ENCODE data around the gene ELAVL1. TPM values are rescaled to one million over a fixed set of nuclear protein-coding genes. Genes with fewer than 3 reads are reported as not detected.

ELAVL1 gene
- total RNA-seq, 1 donor from 2014 or later: 122 TPM

GRCh38 chr19:7997809-7998480, 7.5 kb downstream of the ELAVL1 start:
- Mint-ChIP-seq H3K4me1 (ENCODE audit: low read depth, unreplicated experiment) (peaks cover 40% of the 10 kb centered on the region), H3K27me3 (ENCODE audit: unreplicated experiment) (peaks cover 8% of the 10 kb centered on the region), H3K36me3 (ENCODE audit: unreplicated experiment) (no peaks in the 10 kb centered on the region), H3K27ac (ENCODE audit: unreplicated experiment) (no peak overlapping the region), H3K4me3 (ENCODE audit: unreplicated experiment) (no peak overlapping the region), H3K9me3 (ENCODE audit: unreplicated experiment) (peaks cover 5% of the 10 kb centered on the region)
- TF ChIP-seq CTCF (IDR thresholded peaks at IDR 0.05; ENCODE audit: partially characterized antibody, unreplicated experiment): no peak
- DNase-seq: no peak

- TF ChIP-seq CTCF (IDR thresholded peaks at IDR 0.05; ENCODE audit: partially characterized antibody, unreplicated experiment): no peak
- no peak overlapping the region for H3K27ac Mint-ChIP-seq (ENCODE audit: unreplicated experiment)
- peaks cover 6% of the 10 kb centered on the region for H3K27me3 Mint-ChIP-seq (ENCODE audit: unreplicated experiment)
- H3K9me3 Mint-ChIP-seq (ENCODE audit: unreplicated experiment): peaks cover 4% of the 10 kb centered on the region
- peaks cover 36% of the 10 kb centered on the region for H3K4me1 Mint-ChIP-seq (ENCODE audit: low read depth, unreplicated experiment)
- no peak for DNase-seq
- no peaks in the 10 kb centered on the region for H3K36me3 Mint-ChIP-seq (ENCODE audit: unreplicated experiment)
- no peak overlapping the region for H3K4me3 Mint-ChIP-seq (ENCODE audit: unreplicated experiment)
These were observed 8.6 kb downstream of the ELAVL1 start for GRCh38 chr19:7996883-7997282.

GRCh38 chr19:7995810-7996158, 9.7 kb downstream of the ELAVL1 start:
- H3K4me3 Mint-ChIP-seq (ENCODE audit: unreplicated experiment): no peak overlapping the region
- no peak for TF ChIP-seq CTCF (IDR thresholded peaks at IDR 0.05; ENCODE audit: partially characterized antibody, unreplicated experiment)
- peaks cover 31% of the 10 kb centered on the region for H3K4me1 Mint-ChIP-seq (ENCODE audit: low read depth, unreplicated experiment)

GRCh38 chr19:7994928-7995809, 10.3 kb downstream of the ELAVL1 start:
- peaks cover 2% of the 10 kb centered on the region for H3K9me3 Mint-ChIP-seq (ENCODE audit: unreplicated experiment)
- H3K27me3 Mint-ChIP-seq (ENCODE audit: unreplicated experiment): peaks cover 4% of the 10 kb centered on the region
- H3K27ac Mint-ChIP-seq (ENCODE audit: unreplicated experiment): peak overlapping the region; percentile 78
- no peak overlapping the region for H3K4me3 Mint-ChIP-seq (ENCODE audit: unreplicated experiment)
- peaks cover 31% of the 10 kb centered on the region for H3K4me1 Mint-ChIP-seq (ENCODE audit: low read depth, unreplicated experiment)
- no peaks in the 10 kb centered on the region for H3K36me3 Mint-ChIP-seq (ENCODE audit: unreplicated experiment)
- DNase-seq: no peak
- TF ChIP-seq CTCF (IDR thresholded peaks at IDR 0.05; ENCODE audit: partially characterized antibody, unreplicated experiment): no peak

More at GRCh38 chr19:7995810-7996158, 9.7 kb downstream of the ELAVL1 start:
- no peaks in the 10 kb centered on the region for H3K36me3 Mint-ChIP-seq (ENCODE audit: unreplicated experiment)
- no peak for DNase-seq
- H3K27me3 Mint-ChIP-seq (ENCODE audit: unreplicated experiment): peaks cover 4% of the 10 kb centered on the region
- H3K9me3 Mint-ChIP-seq (ENCODE audit: unreplicated experiment): peaks cover 2% of the 10 kb centered on the region
- no peak overlapping the region for H3K27ac Mint-ChIP-seq (ENCODE audit: unreplicated experiment)

- peaks cover 1% of the 10 kb centered on the region for H3K27me3 Mint-ChIP-seq (ENCODE audit: unreplicated experiment)
- DNase-seq: no peak
- H3K4me3 Mint-ChIP-seq (ENCODE audit: unreplicated experiment): peak overlapping the region; percentile 55
- no peaks in the 10 kb centered on the region for H3K36me3 Mint-ChIP-seq (ENCODE audit: unreplicated experiment)
- TF ChIP-seq CTCF (IDR thresholded peaks at IDR 0.05; ENCODE audit: partially characterized antibody, unreplicated experiment): no peak
- H3K9me3 Mint-ChIP-seq (ENCODE audit: unreplicated experiment): peaks cover 2% of the 10 kb centered on the region
- peaks cover 29% of the 10 kb centered on the region for H3K4me1 Mint-ChIP-seq (ENCODE audit: low read depth, unreplicated experiment)
- H3K27ac Mint-ChIP-seq (ENCODE audit: unreplicated experiment): peak overlapping the region; percentile 45
These were observed 11.3 kb downstream of the ELAVL1 start for GRCh38 chr19:7994114-7994513.
